Activated naive CD8-positive, alpha-beta T cell treated with anti-CD3 and anti-CD28 coated beads, Interleukin-2, amount 50 U/mL, for 24 hours (primary cell): ENCODE measurements around the gene EGFL8.

Source experiments
- ATAC-seq: fragments of 150-1000 bp; cut with Tn5 transposase; one replicate; pipeline ENCODE4 v1.10.0; 2021
- DNase-seq: peaks from one replicate; pipeline ENCODE4 v3.0.0; 2021
- H3K27ac Mint-ChIP-seq: one replicate; pipeline ENCODE4 v1.8.0; 2021; ENCODE audit warnings: mild to moderate bottlenecking, mixed read lengths
- H3K27me3 Mint-ChIP-seq: one replicate; pipeline ENCODE4 v1.8.0; 2021; ENCODE audit warnings: mixed read lengths
- H3K36me3 Mint-ChIP-seq: one replicate; pipeline ENCODE4 v1.8.0; 2021; ENCODE audit warnings: low read depth, mixed read lengths
- H3K4me1 Mint-ChIP-seq: one replicate; pipeline ENCODE4 v1.8.0; 2021; ENCODE audit warnings: mixed read lengths
- H3K4me3 Mint-ChIP-seq: one replicate; pipeline ENCODE4 v1.8.0; 2021; ENCODE audit warnings: mild to moderate bottlenecking, moderate library complexity, mixed read lengths
- H3K9me3 Mint-ChIP-seq: one replicate; pipeline ENCODE4 v1.8.0; 2021; ENCODE audit warnings: mixed read lengths

The EGFL8 gene

GRCh38 chr6:32151181-32151862 lies 13.1 kb upstream of the EGFL8 start:
- ATAC-seq (no peak), DNase-seq (no peak)
- H3K27me3 Mint-ChIP-seq: peaks cover 31% of the 10 kb centered on the region
- no peaks in the 10 kb centered on the region for H3K9me3 Mint-ChIP-seq
- H3K36me3 Mint-ChIP-seq: peaks cover 3% of the 10 kb centered on the region
- no peak overlapping the region for H3K27ac Mint-ChIP-seq
- peaks cover 61% of the 10 kb centered on the region for H3K4me1 Mint-ChIP-seq
- H3K4me3 Mint-ChIP-seq: peak overlapping the region; percentile 44

- Mint-ChIP-seq H3K27ac (peak within 1 kb of the TSS; percentile 89), H3K4me3 (peak within 1 kb of the TSS; percentile 93), H3K4me1 (peaks cover 59% of the 10 kb centered on the region), H3K36me3 (peaks cover 3% of the 10 kb centered on the region), H3K9me3 (no peaks in the 10 kb centered on the region), H3K27me3 (peaks cover 26% of the 10 kb centered on the region)
- no peak for DNase-seq
- no peak for ATAC-seq
These were observed 12.3 kb upstream of the EGFL8 start, which contains the start of gene PRRT1 for GRCh38 chr6:32151863-32152768. Gene PRRT1, minus strand, starts transcription at chr6:32151939. Its CDS starts 112 bp downstream, at chr6:32151827.

GRCh38 chr6:32152769-32153563 lies 11.4 kb upstream of the EGFL8 start:
- Mint-ChIP-seq H3K4me1 (peaks cover 57% of the 10 kb centered on the region), H3K4me3 (peak overlapping the region; percentile 93), H3K9me3 (no peaks in the 10 kb centered on the region), H3K27ac (peak overlapping the region; percentile 89), H3K36me3 (peaks cover 11% of the 10 kb centered on the region), H3K27me3 (peaks cover 23% of the 10 kb centered on the region)
- DNase-seq (peak; percentile 22), ATAC-seq (peak; percentile 2)

GRCh38 chr6:32153564-32154513 lies 10.6 kb upstream of the EGFL8 start, which contains the start of gene PPT2:
Gene PPT2, plus strand, starts transcription at chr6:32154141. Its CDS starts 454 bp downstream, at chr6:32154595.
- H3K27me3 Mint-ChIP-seq: peaks cover 15% of the 10 kb centered on the region
- ATAC-seq (peak; percentile 71), DNase-seq (peak; percentile 91)
- H3K4me1 Mint-ChIP-seq: peaks cover 49% of the 10 kb centered on the region
- H3K36me3 Mint-ChIP-seq: peaks cover 14% of the 10 kb centered on the region
- no peaks in the 10 kb centered on the region for H3K9me3 Mint-ChIP-seq
- H3K4me3 Mint-ChIP-seq: peak within 1 kb of the TSS; percentile 93
- peak within 1 kb of the TSS; percentile 89 for H3K27ac Mint-ChIP-seq

GRCh38 chr6:32154514-32155161 lies 9.8 kb upstream of the EGFL8 start:
- ATAC-seq: peak; percentile 67
- H3K9me3 Mint-ChIP-seq: no peaks in the 10 kb centered on the region
- peak overlapping the region; percentile 93 for H3K4me3 Mint-ChIP-seq
- H3K36me3 Mint-ChIP-seq: peaks cover 16% of the 10 kb centered on the region
- peak; percentile 61 for DNase-seq
- H3K27me3 Mint-ChIP-seq: peaks cover 12% of the 10 kb centered on the region
- peak overlapping the region; percentile 89 for H3K27ac Mint-ChIP-seq
- peaks cover 45% of the 10 kb centered on the region for H3K4me1 Mint-ChIP-seq

- ATAC-seq (no peak), DNase-seq (no peak)
- Mint-ChIP-seq H3K4me1 (peaks cover 34% of the 10 kb centered on the region), H3K36me3 (peaks cover 16% of the 10 kb centered on the region), H3K27ac (no peak overlapping the region), H3K27me3 (no peaks in the 10 kb centered on the region), H3K4me3 (no peak overlapping the region), H3K9me3 (no peaks in the 10 kb centered on the region)
These were observed 7.5 kb upstream of the EGFL8 start for GRCh38 chr6:32156891-32157290.

- H3K27ac Mint-ChIP-seq: no peak overlapping the region
- no peaks in the 10 kb centered on the region for H3K9me3 Mint-ChIP-seq
- ATAC-seq (no peak), DNase-seq (no peak)
- peaks cover 23% of the 10 kb centered on the region for H3K4me1 Mint-ChIP-seq
- H3K27me3 Mint-ChIP-seq: no peaks in the 10 kb centered on the region
- H3K4me3 Mint-ChIP-seq: no peak overlapping the region
- peaks cover 20% of the 10 kb centered on the region for H3K36me3 Mint-ChIP-seq
These were observed 6.3 kb upstream of the EGFL8 start for GRCh38 chr6:32158052-32158451.

GRCh38 chr6:32163559-32164258 lies 686 bp upstream of the EGFL8 start:
- Mint-ChIP-seq H3K4me1 (no peaks in the 10 kb centered on the region), H3K27ac (no peak overlapping the region), H3K27me3 (no peaks in the 10 kb centered on the region)

GRCh38 chr6:32166411-32167061 lies 2.1 kb downstream of the EGFL8 start:
- Mint-ChIP-seq H3K9me3 (no peaks in the 10 kb centered on the region), H3K27me3 (no peaks in the 10 kb centered on the region), H3K4me1 (no peaks in the 10 kb centered on the region), H3K27ac (no peak overlapping the region), H3K36me3 (peaks cover 24% of the 10 kb centered on the region), H3K4me3 (no peak overlapping the region)
- DNase-seq (no peak), ATAC-seq (peak; percentile 16)

More at GRCh38 chr6:32163559-32164258, 686 bp upstream of the EGFL8 start:
- Mint-ChIP-seq H3K9me3 (no peaks in the 10 kb centered on the region), H3K4me3 (no peak overlapping the region), H3K36me3 (peaks cover 17% of the 10 kb centered on the region)
- DNase-seq (no peak), ATAC-seq (no peak)

- Mint-ChIP-seq H3K27ac (no peak overlapping the region), H3K9me3 (no peaks in the 10 kb centered on the region), H3K36me3 (peaks cover 24% of the 10 kb centered on the region), H3K4me3 (no peak overlapping the region), H3K27me3 (no peaks in the 10 kb centered on the region), H3K4me1 (no peaks in the 10 kb centered on the region)
- no peak for DNase-seq
- ATAC-seq: no peak
These were observed 2.9 kb downstream of the EGFL8 start for GRCh38 chr6:32167154-32167760.

GRCh38 chr6:32167761-32168262 lies 3.4 kb downstream of the EGFL8 start:
- DNase-seq (no peak), ATAC-seq (no peak)
- Mint-ChIP-seq H3K4me3 (no peak overlapping the region), H3K9me3 (no peaks in the 10 kb centered on the region), H3K4me1 (peaks cover 3% of the 10 kb centered on the region), H3K27ac (no peak overlapping the region), H3K27me3 (no peaks in the 10 kb centered on the region), H3K36me3 (peaks cover 20% of the 10 kb centered on the region)

- DNase-seq (no peak), ATAC-seq (no peak)
- no peak overlapping the region for H3K4me3 Mint-ChIP-seq
- peaks cover 8% of the 10 kb centered on the region for H3K4me1 Mint-ChIP-seq
- H3K9me3 Mint-ChIP-seq: no peaks in the 10 kb centered on the region
- H3K27me3 Mint-ChIP-seq: no peaks in the 10 kb centered on the region
- H3K27ac Mint-ChIP-seq: no peak overlapping the region
- H3K36me3 Mint-ChIP-seq: peaks cover 18% of the 10 kb centered on the region
These were observed 4.0 kb downstream of the EGFL8 start for GRCh38 chr6:32168350-32168749.
